C1 segment of cervical spinal cord (tissue), 14 donors: ENCODE data around the gene IL17RB.
A peak's percentile ranks its signal among the peaks of the same experiment; 100 is the strongest.

Experiments
- DNase-seq, 14 donors: peaks; one replicate each; lab custom pipeline; 2025; lab: John Stamatoyannopoulos, UW

IL17RB gene

DNA sequence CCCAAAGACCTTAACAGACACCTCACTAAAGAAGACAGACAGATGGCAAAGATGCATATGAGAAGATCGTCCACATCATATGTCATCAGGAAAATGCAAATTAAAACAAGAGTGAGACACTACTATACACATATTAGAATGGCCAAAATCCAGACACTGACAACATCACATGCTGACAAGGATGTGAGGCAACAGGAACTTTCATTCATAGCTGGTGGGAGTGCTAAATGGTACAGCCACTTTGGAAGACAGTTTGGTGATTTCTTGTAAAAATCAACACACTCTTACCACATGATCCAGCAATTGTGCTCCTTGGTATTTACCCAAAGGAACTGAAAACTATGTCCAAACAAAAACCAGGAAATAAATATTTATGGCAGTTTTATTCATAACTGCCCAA, 17.8 kb upstream of the IL17RB start:
- DNase-seq: no peak

DNA sequence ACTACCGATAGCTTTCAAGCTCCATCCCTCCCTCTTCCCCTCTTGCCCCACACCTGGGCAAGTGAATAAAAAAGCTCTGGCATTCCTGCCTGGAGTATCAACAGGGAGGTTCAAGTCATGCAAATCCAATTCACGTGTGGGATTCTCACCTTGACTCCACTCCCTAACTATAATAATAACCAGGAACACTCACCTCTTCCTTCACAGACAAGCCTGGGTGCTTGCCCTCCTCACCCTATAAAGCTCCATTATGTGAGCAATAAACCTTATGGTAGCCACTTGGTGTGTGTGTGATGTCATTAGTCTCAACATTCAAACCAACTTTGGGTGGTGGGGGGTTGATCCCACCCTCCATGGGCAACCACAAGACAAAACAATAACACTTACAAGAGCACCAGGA, 16.8 kb upstream of the IL17RB start:
- no peak for DNase-seq

- no peak for DNase-seq
Measured at GRCh38 chr3:53830944-53831343, 15.4 kb upstream of the IL17RB start.

DNA sequence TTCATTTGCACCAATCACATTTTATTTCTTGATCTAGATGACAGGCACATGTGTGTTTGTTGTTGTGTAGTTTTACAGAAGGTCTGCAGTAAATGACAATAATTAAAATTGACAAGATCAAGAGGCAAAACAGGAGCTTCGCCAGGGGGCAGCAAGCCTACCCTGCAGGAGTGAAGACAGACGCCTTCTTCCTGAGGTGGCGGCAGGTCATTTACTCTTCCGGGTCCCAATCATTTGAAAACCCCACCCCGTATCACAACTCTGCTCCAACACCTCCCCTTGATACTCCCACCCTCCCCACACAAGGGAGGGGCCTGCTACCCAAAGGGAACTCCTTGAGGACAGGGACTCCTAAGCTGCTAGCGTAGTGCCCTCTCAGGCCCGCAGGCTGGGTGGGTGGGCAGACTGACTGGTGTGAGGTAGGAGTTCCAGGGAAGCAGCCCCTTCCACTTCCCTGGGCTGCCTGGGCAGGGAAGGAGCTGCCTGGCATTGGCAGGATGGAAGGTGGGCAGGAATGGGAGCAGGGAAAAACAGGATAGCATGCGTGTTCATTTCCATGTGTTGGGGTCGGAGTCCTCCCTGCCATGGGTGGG, 13.2 kb upstream of the IL17RB start:
- no peak for DNase-seq

DNA sequence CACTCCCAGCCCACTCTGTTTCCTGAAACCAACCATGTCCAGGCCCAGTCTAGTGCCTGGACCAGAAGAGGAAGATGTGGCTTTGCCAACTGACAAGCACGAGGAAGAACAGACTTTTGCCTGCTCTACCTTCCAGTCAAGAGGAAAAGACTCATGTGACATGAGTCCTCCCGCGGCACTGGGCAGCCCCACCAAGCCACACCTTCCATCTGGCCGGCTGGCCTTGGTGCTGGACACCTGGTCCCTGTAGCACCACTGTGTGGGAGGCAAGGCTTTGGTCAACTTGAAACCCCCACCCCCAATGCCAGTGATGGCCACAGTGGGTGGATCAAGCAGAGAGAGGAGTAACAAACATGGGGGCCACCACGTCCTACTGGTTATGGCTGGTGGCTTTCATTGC, 12.7 kb upstream of the IL17RB start:
- no peak for DNase-seq

DNA sequence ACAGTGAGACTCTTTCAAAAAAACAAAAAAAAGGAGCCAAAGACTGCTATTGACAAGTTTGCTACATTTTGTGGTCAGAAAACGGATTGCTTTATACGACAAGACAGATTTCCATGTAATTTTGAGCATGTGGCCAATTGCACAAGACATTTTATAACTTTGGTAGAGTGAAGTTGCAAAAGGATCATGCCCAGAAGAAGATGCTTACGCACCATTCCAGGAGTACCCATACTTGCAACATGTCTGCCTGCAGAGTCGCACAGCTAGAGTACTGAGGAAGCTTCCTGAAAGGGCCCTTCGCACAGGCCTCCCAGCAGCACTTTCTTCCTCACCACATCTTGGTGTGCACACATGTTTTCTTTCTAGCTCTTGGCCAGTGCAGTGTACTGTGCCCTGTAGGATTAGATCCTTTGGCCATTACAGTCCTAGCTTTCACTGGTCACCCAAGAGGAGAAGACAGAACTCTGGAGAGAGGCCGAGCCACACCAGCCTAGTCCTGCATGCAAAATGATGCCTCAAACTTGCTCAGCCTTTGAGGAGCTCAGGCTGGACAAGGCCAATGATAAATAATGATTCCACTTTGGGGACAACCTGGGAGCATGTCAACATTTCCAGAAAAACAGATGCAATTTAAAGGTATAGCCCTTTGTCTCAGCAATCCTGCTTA, 11.8 kb upstream of the IL17RB start:
- DNase-seq: no peak

- DNase-seq: no peak
Measured at GRCh38 chr3:53835257-53835656, 11.1 kb upstream of the IL17RB start.

GRCh38 chr3:53836084-53836872, 10.1 kb upstream of the IL17RB start:
- DNase-seq: no peak

- no peak for DNase-seq
Measured at GRCh38 chr3:53837331-53837730, 9.0 kb upstream of the IL17RB start.

GRCh38 chr3:53841296-53841695, 5.1 kb upstream of the IL17RB start:
- peak in 1 of 14 donors; percentile 6 for DNase-seq

- peak in 13 of 14 donors; percentile 18 to 92 (median 75) for DNase-seq
Measured at GRCh38 chr3:53842436-53843194, 3.8 kb upstream of the IL17RB start.

DNA sequence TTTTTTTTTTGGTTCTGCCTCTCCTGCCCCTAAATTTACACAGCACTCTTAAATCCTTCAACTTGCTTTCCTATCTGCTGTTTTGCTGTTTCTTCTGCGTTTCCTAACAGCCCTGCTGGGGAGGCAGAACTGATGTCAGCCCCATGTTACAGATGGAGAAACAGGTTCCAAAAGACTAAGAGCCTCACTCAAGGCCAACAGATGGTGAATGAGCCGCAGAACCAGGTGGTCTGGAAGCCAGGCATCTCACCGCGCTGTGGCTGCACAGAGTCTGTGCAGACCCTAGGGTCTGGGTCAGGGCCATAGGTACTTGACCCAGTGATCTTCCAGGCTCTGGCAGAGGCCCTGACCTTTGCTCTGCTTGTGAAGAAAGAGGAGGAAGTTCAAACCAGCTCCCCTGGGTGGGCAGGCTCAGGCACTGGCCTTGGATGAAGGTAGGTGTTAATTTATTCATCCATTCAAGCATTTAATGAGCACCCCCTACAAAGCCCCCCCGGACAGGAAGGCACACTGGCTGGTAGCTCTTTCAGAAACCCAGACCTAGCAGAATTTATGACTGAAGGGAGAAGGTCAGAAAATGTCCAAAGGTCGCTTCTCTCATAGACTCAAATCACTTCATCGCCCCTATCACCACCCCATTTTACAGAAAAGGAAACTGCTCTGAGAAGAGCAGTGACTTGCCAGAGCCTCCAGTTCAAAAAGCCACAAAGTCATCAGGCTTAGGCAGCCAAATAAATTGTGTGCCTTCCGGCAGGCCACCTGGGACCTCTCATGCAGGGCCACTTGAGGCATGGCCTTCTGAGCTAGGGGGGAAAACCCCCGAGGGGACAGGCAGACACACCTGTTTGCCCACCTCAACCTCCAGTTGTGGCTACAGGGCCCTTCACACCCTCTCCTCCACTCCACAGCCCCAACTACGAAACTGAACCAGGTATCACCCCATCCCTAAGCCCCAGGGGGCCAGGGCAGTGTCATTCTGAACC, 2.9 kb upstream of the IL17RB start:
- peak in 4 of 14 donors; percentile 34 to 87 (median 48) for DNase-seq

GRCh38 chr3:53844262-53845102, 1.9 kb upstream of the IL17RB start:
- DNase-seq: peak in 7 of 14 donors; percentile 19 to 51 (median 35)

DNA sequence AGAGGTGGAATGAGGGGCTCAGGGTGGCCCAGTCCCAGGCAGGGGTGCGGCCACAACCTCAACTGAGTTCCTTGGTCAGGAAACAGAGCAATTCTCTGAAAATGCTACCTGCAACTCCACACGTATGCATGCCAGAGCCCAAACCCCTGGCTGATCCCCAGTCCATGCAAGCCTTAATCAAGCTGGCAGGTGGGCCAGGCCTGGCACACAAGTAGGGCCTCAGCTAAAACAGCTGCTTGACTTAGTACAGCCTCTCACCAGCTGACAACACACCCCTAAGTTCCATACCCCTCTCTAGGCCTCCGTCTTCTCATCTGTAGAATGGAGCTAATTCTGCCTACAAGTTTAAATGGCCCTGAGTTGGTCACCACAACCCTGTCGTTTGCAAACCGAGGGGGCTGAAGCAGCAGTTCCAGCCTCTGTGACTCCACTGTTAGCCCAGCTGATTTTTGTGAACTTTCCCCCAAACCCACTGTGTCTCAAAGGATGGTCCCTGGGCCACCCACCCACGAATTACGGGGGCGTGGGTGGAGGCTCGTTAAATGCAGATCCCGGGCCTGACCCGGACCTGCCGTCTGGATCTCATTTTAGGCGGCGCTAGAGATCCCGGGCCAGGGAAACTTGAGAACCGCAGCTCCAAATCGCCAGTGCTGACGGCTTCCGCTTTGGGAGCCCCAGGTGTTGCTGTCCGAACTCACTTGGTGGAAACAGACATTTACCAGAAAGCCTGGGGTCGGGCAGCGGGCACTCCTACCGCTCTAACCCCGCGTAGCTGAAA, 1.1 kb upstream of the IL17RB start:
- peak in 7 of 14 donors; percentile 32 to 60 (median 33) for DNase-seq

- DNase-seq: peak in 1 of 14 donors; percentile 42
Measured at GRCh38 chr3:53845881-53846133, 561 bp upstream of the IL17RB start.

DNA sequence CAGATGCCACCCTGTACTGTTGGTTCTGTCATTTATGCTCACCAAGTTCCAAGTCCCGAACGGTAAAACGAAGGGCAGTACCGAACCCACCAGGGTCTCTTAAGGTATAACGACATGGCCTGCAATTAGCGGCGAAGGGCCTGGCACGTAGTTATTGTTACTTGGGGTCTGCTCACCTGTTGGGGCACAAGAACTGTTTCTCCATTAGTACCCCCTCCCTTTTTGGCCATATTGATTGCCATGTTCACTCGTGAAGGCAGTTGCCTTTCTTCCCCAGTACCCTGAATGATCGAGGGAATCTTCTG, 435 bp downstream of the IL17RB start:
- peak in 1 of 14 donors; percentile 30 for DNase-seq

DNA sequence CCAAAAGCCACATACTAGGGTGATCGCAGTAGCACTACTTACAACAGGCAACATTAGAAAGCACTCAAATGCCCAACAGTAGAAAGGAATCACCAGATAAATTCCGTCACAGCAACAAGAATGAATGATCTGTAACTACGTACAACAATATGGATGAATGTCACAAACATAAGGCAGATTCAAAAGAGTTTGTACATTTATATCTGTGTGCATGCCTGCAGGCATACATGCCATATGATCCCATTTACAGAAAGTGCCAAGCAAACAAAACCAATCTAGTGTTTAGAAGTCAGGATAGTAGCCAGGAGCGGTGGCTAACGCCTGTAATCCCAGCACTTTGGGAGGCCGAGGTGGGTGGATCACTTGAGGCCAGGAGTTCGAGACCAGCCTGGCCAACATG, 3.5 kb downstream of the IL17RB start:
- DNase-seq: no peak

GRCh38 chr3:53850895-53851294, 4.5 kb downstream of the IL17RB start:
- no peak for DNase-seq

GRCh38 chr3:53856964-53857363, 10.6 kb downstream of the IL17RB start:
- DNase-seq: no peak
